ENCODE results near the gene TTC39B. TPM values are rescaled to one million over a fixed set of nuclear protein-coding genes. Genes with fewer than 3 reads are reported as not detected.

Gene TTC39B
- total and polyA plus RNA-seq, 2 of the 8 experiments (the other 6 are each of a cell fraction or from before 2014, with no cell fraction given), result 1.6 to 10.9 TPM

- H3K9me3 ChIP-seq (ENCODE audit: insufficient read depth in 2 of 2, low read depth in 1 of 2, low read length in 1 of 2), result 0 out of 4 replicates have a peak, but pooled peaks cover 3 to 5% of the 10 kb centered on the region in 2 experiments
- H2BK15ac ChIP-seq (ENCODE audit: low read length), result no peak overlapping the region
- no peak overlapping the region for H2BK5ac ChIP-seq (ENCODE audit: low read depth, low read length)
- no peak overlapping the region for H4K91ac ChIP-seq (replicated peaks; ENCODE audit: insufficient read length, low read length)
- H4K5ac ChIP-seq (ENCODE audit: insufficient read length, low read depth, low read length), result no peak overlapping the region
- H3K4ac ChIP-seq (replicated peaks; ENCODE audit: insufficient read length, low read depth, low read length), result no peak overlapping the region
- no peak overlapping the region for H3K9ac ChIP-seq (replicated peaks in 1 of 4; ENCODE audit: extremely low read depth in 1 of 4, low read depth in 3 of 4, low read length in 3 of 4)
- H3K27ac ChIP-seq (ENCODE audit: low read depth, low read length), result no peak overlapping the region
- CTCF ChIA-PET (ENCODE audit: partially characterized antibody), result interaction anchor here (0.6 to 1.6 kb wide), 5 partner anchors 13 to 102 kb away, joined by 3 to 4 read pairs (median 4); no protein-coding TSS in a partner anchor
- POLR2A ChIA-PET (ENCODE audit: partially characterized antibody), result interaction anchor here (0.9 to 1.1 kb wide), 2 partner anchors 9 to 68 kb away, joined by 3 to 4 read pairs; no protein-coding TSS in a partner anchor
- H3K23me2 ChIP-seq (ENCODE audit: low read depth, low read length), result no peaks in the 10 kb centered on the region
- H4K20me1 ChIP-seq (replicated peaks in 1 of 2; ENCODE audit: control insufficient read depth in 1 of 2, insufficient read depth in 2 of 2, low read length in 2 of 2), result no peaks in the 10 kb centered on the region
- H2AK5ac ChIP-seq (ENCODE audit: low read depth, low read length), result no peak overlapping the region
- H3K23ac ChIP-seq (ENCODE audit: insufficient read length), result no peak overlapping the region
- no peak overlapping the region for H3K4me3 ChIP-seq (ENCODE audit: extremely low read depth in 1 of 4, insufficient read depth in 2 of 4, low read depth in 3 of 4, low read length in 4 of 4)
- DNase-seq (ENCODE audit: low read depth in 1 of 2, low spot score in 2 of 2) (peak in 1 of 2 experiments; percentile 14), FAIRE-seq (no peak)
- H3K56ac ChIP-seq (replicated peaks; ENCODE audit: insufficient read length, low read depth, low read length), result no peak overlapping the region
- H2BK120ac ChIP-seq (replicated peaks; ENCODE audit: low read depth, low read length), result no peak overlapping the region
- H3K79me2 ChIP-seq (ENCODE audit: control insufficient read depth in 1 of 2, insufficient read depth in 2 of 2, low read length in 2 of 2), result peaks cover 0 to 13% of the 10 kb centered on the region in 2 experiments; a peak in 2 of 4 replicates
- no peak overlapping the region for H3K18ac ChIP-seq (ENCODE audit: extremely low read depth, low read length)
- peaks cover 0 to 3% (median 1%) of the 10 kb centered on the region in 4 experiments; a peak in 2 of 8 replicates for H3K36me3 ChIP-seq (ENCODE audit: control insufficient read depth in 2 of 4, insufficient read depth in 4 of 4, low read length in 3 of 4)
- no peak overlapping the region for H3K14ac ChIP-seq (ENCODE audit: insufficient read length)
- peaks cover 0 to 2% (median 1%) of the 10 kb centered on the region in 4 experiments; a peak in 3 of 7 replicates for H3K4me1 ChIP-seq (replicated peaks in 1 of 4; ENCODE audit: control insufficient read depth in 3 of 4, insufficient read depth in 4 of 4, low read length in 3 of 4)
- H4K8ac ChIP-seq (ENCODE audit: extremely low read depth, insufficient read depth, low read length), result no peak overlapping the region
- peaks cover 9% of the 10 kb centered on the region for H3K79me1 ChIP-seq (ENCODE audit: low read depth, low read length)
- H2BK12ac ChIP-seq (ENCODE audit: low read depth, low read length), result no peak overlapping the region
- H3K27me3 ChIP-seq (replicated peaks in 1 of 4; ENCODE audit: control insufficient read depth in 3 of 4, extremely low read depth in 1 of 4, insufficient read depth in 3 of 4, low read length in 3 of 4), result no peaks in the 10 kb centered on the region
- TF ChIP-seq KDM4A (IDR thresholded peaks at IDR 0.05; ENCODE audit: low read depth, low read length, severe bottlenecking) (no peak), E2F6 (IDR thresholded peaks at IDR 0.05) (no peak), HDAC6 (IDR thresholded peaks at IDR 0.05; ENCODE audit: low read depth, low read length) (no peak), RFX5 (IDR thresholded peaks at IDR 0.05; ENCODE audit: borderline replicate concordance, low read depth, low read length) (no peak)
- H2BK20ac ChIP-seq (ENCODE audit: low read length), result no peak overlapping the region
- WGBS, 2 experiments (ENCODE audit: extremely low coverage in 1 of 2, insufficient coverage in 1 of 2, insufficient read length in 1 of 2, insufficient replicate concordance in 2 of 2, low coverage in 1 of 2, low lambda C conversion rate in 2 of 2, missing lambda C conversion rate in 1 of 2), result 86% methylated on average over 1 of the region's 1 CpG; no CpG with 5 or more reads in 1 of the 2 experiments
- no peak overlapping the region for H2AFZ ChIP-seq (ENCODE audit: low read length)
- no peak overlapping the region for H3K4me2 ChIP-seq (ENCODE audit: insufficient read depth in 1 of 2, low read depth in 2 of 2, low read length in 2 of 2)
Observed at GRCh38 chr9:15300218-15300617, 6.8 kb downstream of the TTC39B start.

All from H1 (cell line).